Measurements from ENCODE around the gene CKS2. TPM values are rescaled to one million over a fixed set of nuclear protein-coding genes. Genes with fewer than 3 reads are reported as not detected.

CKS2 gene
- total RNA-seq, 3 donors from 2014 or later: 18.2 to 32.4 (median 21.7) TPM

- no peak for DNase-seq (ENCODE audit: low spot score in 2 of 2)
- intact Hi-C loops (cut with DNase I; ENCODE audit: low total_unique reads): no loop called here
- no peaks in the 10 kb centered on the region for H3K4me1 ChIP-seq
- H3K9me3 ChIP-seq: no peaks in the 10 kb centered on the region
- no peak overlapping the region for H3K4me3 ChIP-seq
- peaks cover 32% of the 10 kb centered on the region for H3K36me3 ChIP-seq
- H3K27ac ChIP-seq: no peak overlapping the region
- H3K27me3 ChIP-seq: no peaks in the 10 kb centered on the region
- no peak for TF ChIP-seq CTCF (IDR thresholded peaks at IDR 0.05)
- TF ChIP-seq POLR2A (IDR thresholded peaks at IDR 0.05): no peak
- TF ChIP-seq POLR2AphosphoS5 (IDR thresholded peaks at IDR 0.05): no peak
These were observed 43.0 kb downstream of the CKS2 start for GRCh38 chr9:89353989-89354388.

GRCh38 chr9:89354471-89354870 is 43.5 kb downstream of the CKS2 start:
- intact Hi-C loops (cut with DNase I; ENCODE audit: low total_unique reads): no loop called here
- no peak for DNase-seq (ENCODE audit: low spot score in 2 of 2)
- H3K27ac ChIP-seq: no peak overlapping the region
- TF ChIP-seq POLR2A (IDR thresholded peaks at IDR 0.05) (no peak), CTCF (IDR thresholded peaks at IDR 0.05) (no peak), POLR2AphosphoS5 (IDR thresholded peaks at IDR 0.05) (no peak)
- no peaks in the 10 kb centered on the region for H3K27me3 ChIP-seq
- no peaks in the 10 kb centered on the region for H3K4me1 ChIP-seq
- H3K9me3 ChIP-seq: no peaks in the 10 kb centered on the region
- peaks cover 32% of the 10 kb centered on the region for H3K36me3 ChIP-seq
- no peak overlapping the region for H3K4me3 ChIP-seq

GRCh38 chr9:89356782-89357181 is 45.8 kb downstream of the CKS2 start:
- intact Hi-C loops (cut with DNase I; ENCODE audit: low total_unique reads): no loop called here
- no peak for DNase-seq (ENCODE audit: low spot score in 2 of 2)
- H3K36me3 ChIP-seq: peaks cover 26% of the 10 kb centered on the region
- H3K9me3 ChIP-seq: no peaks in the 10 kb centered on the region
- no peak for TF ChIP-seq POLR2A (IDR thresholded peaks at IDR 0.05)
- no peak for TF ChIP-seq POLR2AphosphoS5 (IDR thresholded peaks at IDR 0.05)
- TF ChIP-seq CTCF (IDR thresholded peaks at IDR 0.05): no peak
- no peak overlapping the region for H3K4me3 ChIP-seq
- H3K27me3 ChIP-seq: no peaks in the 10 kb centered on the region
- H3K4me1 ChIP-seq: no peaks in the 10 kb centered on the region
- no peak overlapping the region for H3K27ac ChIP-seq

- intact Hi-C loops (cut with DNase I; ENCODE audit: low total_unique reads): no loop called here
- H3K27ac ChIP-seq: no peak overlapping the region
- H3K9me3 ChIP-seq: no peaks in the 10 kb centered on the region
- TF ChIP-seq POLR2AphosphoS5 (IDR thresholded peaks at IDR 0.05) (no peak), CTCF (IDR thresholded peaks at IDR 0.05) (no peak)
- no peak for DNase-seq (ENCODE audit: low spot score in 2 of 2)
- no peaks in the 10 kb centered on the region for H3K4me1 ChIP-seq
- peaks cover 23% of the 10 kb centered on the region for H3K36me3 ChIP-seq
- H3K27me3 ChIP-seq: no peaks in the 10 kb centered on the region
- no peak overlapping the region for H3K4me3 ChIP-seq
These were observed 46.6 kb downstream of the CKS2 start for GRCh38 chr9:89357331-89358197.

GRCh38 chr9:89358376-89358916 is 47.5 kb downstream of the CKS2 start:
- no peaks in the 10 kb centered on the region for H3K4me1 ChIP-seq
- no peak for DNase-seq (ENCODE audit: low spot score in 2 of 2)
- no peak overlapping the region for H3K4me3 ChIP-seq
- H3K27ac ChIP-seq: no peak overlapping the region
- intact Hi-C loops (cut with DNase I; ENCODE audit: low total_unique reads): no loop called here
- peaks cover 23% of the 10 kb centered on the region for H3K36me3 ChIP-seq
- TF ChIP-seq POLR2A (IDR thresholded peaks at IDR 0.05): no peak
- no peak for TF ChIP-seq CTCF (IDR thresholded peaks at IDR 0.05)
- no peak for TF ChIP-seq POLR2AphosphoS5 (IDR thresholded peaks at IDR 0.05)
- H3K27me3 ChIP-seq: no peaks in the 10 kb centered on the region
- no peaks in the 10 kb centered on the region for H3K9me3 ChIP-seq
